Cardiac muscle cell (in vitro differentiated cells and primary cell): ENCODE results near the gene EIF4E3. TPM values are rescaled to one million over a fixed set of nuclear protein-coding genes. Genes with fewer than 3 reads are reported as not detected.

ENCODE experiments used
- DNase-seq, 2 donors: peaks; one replicate each; pipeline versions ENCODE4 v3.0.0 to v3.0.0-alpha.2; 2010 to 2017; ENCODE audit warnings: low read depth in 1 of 2, low spot score in 1 of 2
- H3K27ac ChIP-seq: fragments of 200-600 bp; sonication (generic); 2 replicates; pipeline ENCODE4 v1.5.1; 2016
- H3K27me3 ChIP-seq: fragments of 200-600 bp; sonication (generic); 2 replicates; pipeline ENCODE4 v1.6.0; 2016; ENCODE audit warnings: control low read depth
- H3K36me3 ChIP-seq: fragments of 200-600 bp; sonication (generic); 2 replicates; pipeline ENCODE4 v1.5.1; 2016; ENCODE audit warnings: control low read depth
- H3K4me1 ChIP-seq: fragments of 200-600 bp; sonication (generic); 2 replicates; pipeline ENCODE4 v1.8.1; 2017; ENCODE audit warnings: low read depth, mild to moderate bottlenecking, mixed run types
- H3K4me3 ChIP-seq: fragments of 200-600 bp; sonication (generic); 2 replicates; pipeline ENCODE4 v1.5.1; 2016; ENCODE audit warnings: mild to moderate bottlenecking
- H3K9me3 ChIP-seq: fragments of 200-600 bp; sonication (generic); 2 replicates; pipeline ENCODE4 v1.5.1; 2017; ENCODE audit warnings: low read depth, mild to moderate bottlenecking, control low read depth
- polyA plus RNA-seq: library from polyadenylated mRNA; unstranded; fragments of >200 nt; fragmentation: Nextera tagmentation; extraction: Ambion mirVana; gene quantifications from 2 replicates; pipeline ENCODE4 v1.2.1, GENCODE V29; 2016
- total RNA-seq: library from RNA; depleted of rRNA; stranded (reverse); fragments of >200 nt; gene quantifications from 2 replicates; pipeline ENCODE4 v1.2.3, GENCODE V29; 2016
- TF ChIP-seq, protein P1 (sequence below): IDR thresholded peaks from 2 replicates; pipeline ENCODE4 v1.5.1; 2012; ENCODE audit warnings: low read depth, mild to moderate bottlenecking, low read length

The EIF4E3 gene
- total and polyA plus RNA-seq, 2 experiments from 2014 or later: 4.3 to 10.5 TPM

DNA sequence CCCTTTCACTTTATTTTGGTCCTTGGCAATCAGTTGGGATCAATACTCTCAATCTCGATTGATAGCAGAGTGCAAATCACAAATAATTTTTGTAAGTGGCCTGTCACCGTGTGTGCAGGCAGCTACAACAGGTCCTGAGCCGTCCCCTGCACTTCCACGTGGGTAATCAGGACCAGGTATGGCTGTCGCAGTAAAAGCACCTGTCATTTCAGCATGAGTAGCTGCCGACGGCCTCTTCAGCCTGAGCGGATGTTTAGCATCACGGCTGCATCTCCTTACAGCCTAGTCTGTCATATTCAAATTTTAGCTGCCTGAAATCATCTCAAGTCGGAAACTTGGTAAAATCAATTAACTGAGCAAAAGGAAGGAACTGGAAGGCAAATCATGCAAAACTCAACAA lies 88.7 kb downstream of the EIF4E3 start:
- H3K4me3 ChIP-seq: no peak overlapping the region
- no peak overlapping the region for H3K27ac ChIP-seq

DNA sequence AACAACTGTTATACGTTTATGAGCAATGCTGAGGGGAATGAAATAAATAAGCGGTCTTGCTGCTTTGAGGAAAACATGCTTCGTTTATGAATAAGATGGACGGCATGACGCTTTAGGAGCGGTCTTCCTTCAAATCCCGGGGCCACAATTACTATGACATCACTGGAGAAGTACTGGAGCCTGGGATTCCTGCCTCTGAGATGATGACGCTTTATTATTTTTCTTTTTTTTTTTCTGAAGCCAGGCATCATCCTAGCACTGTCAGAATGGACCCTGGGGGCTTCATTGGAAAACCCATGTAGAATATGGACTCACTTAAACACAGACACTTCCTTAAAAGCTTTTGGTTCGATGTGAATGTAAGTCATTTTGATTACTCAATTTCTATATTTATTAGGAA lies 89.2 kb downstream of the EIF4E3 start:
- Histone ChIP-seq H3K27ac (no peak overlapping the region), H3K27me3 (no peaks in the 10 kb centered on the region), H3K36me3 (no peaks in the 10 kb centered on the region), H3K4me1 (no peaks in the 10 kb centered on the region), H3K4me3 (no peak overlapping the region), H3K9me3 (no peaks in the 10 kb centered on the region)
- TF ChIP-seq, protein P1, sequence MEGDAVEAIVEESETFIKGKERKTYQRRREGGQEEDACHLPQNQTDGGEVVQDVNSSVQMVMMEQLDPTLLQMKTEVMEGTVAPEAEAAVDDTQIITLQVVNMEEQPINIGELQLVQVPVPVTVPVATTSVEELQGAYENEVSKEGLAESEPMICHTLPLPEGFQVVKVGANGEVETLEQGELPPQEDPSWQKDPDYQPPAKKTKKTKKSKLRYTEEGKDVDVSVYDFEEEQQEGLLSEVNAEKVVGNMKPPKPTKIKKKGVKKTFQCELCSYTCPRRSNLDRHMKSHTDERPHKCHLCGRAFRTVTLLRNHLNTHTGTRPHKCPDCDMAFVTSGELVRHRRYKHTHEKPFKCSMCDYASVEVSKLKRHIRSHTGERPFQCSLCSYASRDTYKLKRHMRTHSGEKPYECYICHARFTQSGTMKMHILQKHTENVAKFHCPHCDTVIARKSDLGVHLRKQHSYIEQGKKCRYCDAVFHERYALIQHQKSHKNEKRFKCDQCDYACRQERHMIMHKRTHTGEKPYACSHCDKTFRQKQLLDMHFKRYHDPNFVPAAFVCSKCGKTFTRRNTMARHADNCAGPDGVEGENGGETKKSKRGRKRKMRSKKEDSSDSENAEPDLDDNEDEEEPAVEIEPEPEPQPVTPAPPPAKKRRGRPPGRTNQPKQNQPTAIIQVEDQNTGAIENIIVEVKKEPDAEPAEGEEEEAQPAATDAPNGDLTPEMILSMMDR: no peak
- DNase-seq: no peak

More for the DNA sequence above, 88.7 kb downstream of the EIF4E3 start:
- DNase-seq: peak in 1 of 2 donors; percentile 13
- Histone ChIP-seq H3K36me3 (no peaks in the 10 kb centered on the region), H3K27me3 (no peaks in the 10 kb centered on the region), H3K9me3 (no peaks in the 10 kb centered on the region), H3K4me1 (no peaks in the 10 kb centered on the region)
- TF ChIP-seq, protein P1: no peak

GRCh38 chr3:71634671-71635070 lies 90.5 kb downstream of the EIF4E3 start:
- DNase-seq: no peak
- no peaks in the 10 kb centered on the region for H3K36me3 ChIP-seq
- no peaks in the 10 kb centered on the region for H3K4me1 ChIP-seq
- H3K4me3 ChIP-seq: no peak overlapping the region
- H3K9me3 ChIP-seq: no peaks in the 10 kb centered on the region
- TF ChIP-seq, protein P1: no peak
- no peaks in the 10 kb centered on the region for H3K27me3 ChIP-seq
- no peak overlapping the region for H3K27ac ChIP-seq

DNA sequence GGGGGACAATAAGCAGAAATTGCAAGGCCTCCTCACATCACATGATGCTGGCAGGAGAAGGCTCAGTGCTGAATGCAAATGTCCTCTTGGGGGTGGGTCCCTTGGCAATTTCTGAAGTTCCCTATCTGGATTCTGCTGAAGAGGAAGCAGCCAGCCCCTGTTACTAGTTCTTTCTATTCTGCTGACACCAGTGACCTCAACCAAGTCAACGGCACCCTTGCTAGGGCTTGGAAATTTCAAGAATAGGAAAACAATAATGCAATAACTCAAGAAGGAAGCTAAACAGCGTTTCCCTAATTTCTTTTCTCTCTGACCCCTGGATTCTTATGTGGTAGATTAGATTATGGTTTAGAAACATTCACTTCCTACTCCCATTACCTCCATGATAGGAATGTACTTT lies 95.5 kb downstream of the EIF4E3 start:
- peak in 1 of 2 donors; percentile 73 for DNase-seq
- Histone ChIP-seq H3K27me3 (peaks cover 16% of the 10 kb centered on the region), H3K9me3 (no peaks in the 10 kb centered on the region), H3K27ac (no peak overlapping the region), H3K4me1 (no peaks in the 10 kb centered on the region), H3K36me3 (no peaks in the 10 kb centered on the region), H3K4me3 (no peak overlapping the region)
- TF ChIP-seq, protein P1: no peak

GRCh38 chr3:71629289-71629688 lies 95.9 kb downstream of the EIF4E3 start:
- Histone ChIP-seq H3K27me3 (peaks cover 16% of the 10 kb centered on the region), H3K4me1 (no peaks in the 10 kb centered on the region), H3K4me3 (no peak overlapping the region), H3K9me3 (no peaks in the 10 kb centered on the region), H3K36me3 (no peaks in the 10 kb centered on the region), H3K27ac (no peak overlapping the region)
- TF ChIP-seq, protein P1: no peak
- peak in 1 of 2 donors; percentile 63 for DNase-seq

GRCh38 chr3:71628522-71628921 lies 96.7 kb downstream of the EIF4E3 start:
- Histone ChIP-seq H3K27ac (no peak overlapping the region), H3K36me3 (no peaks in the 10 kb centered on the region), H3K27me3 (peaks cover 17% of the 10 kb centered on the region), H3K4me1 (no peaks in the 10 kb centered on the region), H3K9me3 (no peaks in the 10 kb centered on the region), H3K4me3 (no peak overlapping the region)
- TF ChIP-seq, protein P1: no peak
- peak in 1 of 2 donors; percentile 17 for DNase-seq
